Measurements from ENCODE around the gene CBARP. TPM values are rescaled to one million over a fixed set of nuclear protein-coding genes. Genes with fewer than 3 reads are reported as not detected.

Gene CBARP
- total RNA-seq, 1 experiment from 2014 or later: 28.4 TPM

- H3K4ac ChIP-seq (ENCODE audit: low read depth, low read length): no peak overlapping the region
- H2AFZ ChIP-seq (ENCODE audit: low read length): no peak overlapping the region
- Mint-ChIP-seq H3K36me3 (ENCODE audit: insufficient read depth in 1 of 3, low read depth in 3 of 3) (peaks cover 5 to 21% (median 10%) of the 10 kb centered on the region in 3 experiments), H3K9me3 (no peaks in the 10 kb centered on the region), H3K27me3 (ENCODE audit: low read depth) (no peaks in the 10 kb centered on the region), H3K27ac (peak overlapping the region in 1 of 3 experiments; percentile 53; a peak in 1 of 7 replicates), H3K4me1 (peaks cover 24 to 39% of the 10 kb centered on the region in 2 experiments), H3K4me3 (no peak overlapping the region)
- H3K56ac ChIP-seq (ENCODE audit: insufficient read length, low read depth, low read length): no peak overlapping the region
- no peak overlapping the region for H3T11ph ChIP-seq (ENCODE audit: low read length)
- H2BK5ac ChIP-seq (ENCODE audit: insufficient read length, low read length): no peak overlapping the region
- H3K9me3 ChIP-seq (ENCODE audit: control insufficient read depth, low read depth, low read length): no peaks in the 10 kb centered on the region
- no peak overlapping the region for H3K9ac ChIP-seq (ENCODE audit: extremely low read depth, insufficient read length, low read length)
- no peak for DNase-seq
- no peaks in the 10 kb centered on the region for H4K20me1 ChIP-seq (ENCODE audit: control insufficient read depth, insufficient read depth, insufficient read length)
- no peak overlapping the region for H4K8ac ChIP-seq (replicated peaks; ENCODE audit: insufficient read length, low read depth, low read length)
- no peak overlapping the region for H4K5ac ChIP-seq (ENCODE audit: insufficient read length, low read depth, low read length)
- H3K79me2 ChIP-seq (ENCODE audit: insufficient read depth, low read length): peaks cover 26% of the 10 kb centered on the region; the same call in 1 of the 2 replicates
- H3K18ac ChIP-seq (ENCODE audit: insufficient read length, low read depth, low read length): no peak overlapping the region
- no peak for TF ChIP-seq CTCF (conservative IDR thresholded peaks at IDR 0.05)
- no peak overlapping the region for H3K23ac ChIP-seq (ENCODE audit: insufficient read length, low read depth, low read length)
- H3K79me1 ChIP-seq (ENCODE audit: insufficient read depth, low read depth, low read length, poor library complexity, severe bottlenecking): peaks cover 9% of the 10 kb centered on the region
- H2BK120ac ChIP-seq (ENCODE audit: low read depth, low read length, poor library complexity, severe bottlenecking): no peak overlapping the region
- no peaks in the 10 kb centered on the region for H3K23me2 ChIP-seq (ENCODE audit: insufficient read length, low read depth, low read length, poor library complexity, severe bottlenecking)
- H4K91ac ChIP-seq (ENCODE audit: insufficient read length, low read depth, low read length): no peak overlapping the region
- no peak overlapping the region for H2AK5ac ChIP-seq (ENCODE audit: insufficient read length, low read length)
- H3K4me2 ChIP-seq (ENCODE audit: insufficient read depth, insufficient read length, low read length): no peak overlapping the region
- no peak overlapping the region for H2BK12ac ChIP-seq (ENCODE audit: insufficient read length, low read depth, low read length)
- WGBS (ENCODE audit: extremely low coverage, insufficient read length, low lambda C conversion rate): no CpG with 5 or more reads among the region's 26 CpGs
- H3K27ac ChIP-seq (ENCODE audit: insufficient read length, low read depth, low read length): no peak overlapping the region
- no peak overlapping the region for H2BK15ac ChIP-seq (ENCODE audit: low read depth, low read length)
- H2BK20ac ChIP-seq (ENCODE audit: low read depth, low read length, poor library complexity, severe bottlenecking): no peak overlapping the region
- H3K14ac ChIP-seq (ENCODE audit: insufficient read depth, low read length): no peak overlapping the region
- no peaks in the 10 kb centered on the region for H3K27me3 ChIP-seq (ENCODE audit: insufficient read depth, low read length)
- no peaks in the 10 kb centered on the region for H3K4me1 ChIP-seq (ENCODE audit: insufficient read depth, low read length)
These were observed 22.7 kb downstream of the CBARP start for GRCh38 chr19:1214862-1215731.

All from H9 (cell line).